ENCODE measurements around the gene ELOVL1. TPM values are rescaled to one million over a fixed set of nuclear protein-coding genes. Genes with fewer than 3 reads are reported as not detected.

ELOVL1 gene
- total RNA-seq, 1 experiment from 2014 or later = 61.3 TPM

DNA sequence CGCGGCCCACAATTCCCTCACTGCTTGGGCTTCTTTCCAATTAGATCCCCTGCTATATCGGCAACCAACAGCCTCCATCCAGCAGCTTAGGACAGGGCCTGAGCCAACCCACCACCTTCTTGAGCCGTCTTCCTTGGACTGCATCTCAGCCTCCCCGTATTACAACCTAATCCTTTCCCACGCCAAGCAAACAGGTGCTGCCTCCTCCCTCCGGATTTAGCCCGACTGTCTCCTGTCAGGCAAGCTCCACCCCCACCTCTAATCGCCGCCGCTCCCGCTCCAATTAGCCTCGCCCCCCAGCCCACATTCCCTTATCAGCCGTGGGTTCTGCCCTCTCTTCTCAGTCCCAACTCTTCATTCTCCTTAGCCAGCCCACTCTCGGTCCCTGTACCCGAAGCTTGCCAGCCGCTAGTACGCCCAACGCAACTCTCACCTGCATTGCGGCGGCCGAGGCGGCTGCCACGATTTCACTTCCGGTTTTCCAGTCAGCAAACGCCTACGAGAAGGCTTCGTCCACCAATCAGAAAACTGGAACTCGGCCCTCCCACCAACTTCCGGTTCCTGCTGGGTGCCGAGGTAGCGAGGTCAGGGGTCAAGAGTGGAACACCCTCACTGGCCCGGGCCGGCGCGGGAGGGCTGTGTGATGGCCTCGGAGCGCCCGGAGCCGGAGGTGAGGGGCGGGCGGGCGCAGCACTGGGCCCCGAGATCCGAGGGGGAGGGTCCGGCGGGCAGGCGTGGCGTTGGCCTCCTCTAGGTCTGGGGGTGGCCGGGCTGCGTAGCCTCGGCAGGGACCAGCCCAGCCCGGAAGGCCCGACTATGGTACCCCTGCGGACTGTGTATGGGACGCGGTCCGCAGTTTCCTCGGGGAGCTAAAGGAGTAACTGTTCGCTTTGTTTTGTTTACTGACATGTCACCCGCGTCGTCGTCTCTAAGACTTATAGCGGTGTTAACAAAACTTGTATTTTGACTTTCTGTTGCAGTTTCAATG, 21.8 kb upstream of the ELOVL1 start, which contains the start of the genes MED8 and SZT2:
Gene MED8 (minus strand): TSS at position 475 of the 988 bp plus-strand sequence. CDS start 36 bp downstream, at position 439.
Gene SZT2 (plus strand): TSS at position 574 of the 988 bp plus-strand sequence. CDS start 70 bp downstream, at position 644.
- peak; percentile 98 for DNase-seq
- no peaks in the 10 kb centered on the region for H3K27me3 ChIP-seq (ENCODE audit: control insufficient read depth, insufficient read depth, low read length)
- H3K4me3 ChIP-seq (ENCODE audit: insufficient read depth, low read depth, low read length) = peak within 1 kb of the TSS; percentile 81
- H3K36me3 ChIP-seq (replicated peaks; ENCODE audit: control insufficient read depth, insufficient read depth, low read length) = peaks cover 27% of the 10 kb centered on the region

DNA sequence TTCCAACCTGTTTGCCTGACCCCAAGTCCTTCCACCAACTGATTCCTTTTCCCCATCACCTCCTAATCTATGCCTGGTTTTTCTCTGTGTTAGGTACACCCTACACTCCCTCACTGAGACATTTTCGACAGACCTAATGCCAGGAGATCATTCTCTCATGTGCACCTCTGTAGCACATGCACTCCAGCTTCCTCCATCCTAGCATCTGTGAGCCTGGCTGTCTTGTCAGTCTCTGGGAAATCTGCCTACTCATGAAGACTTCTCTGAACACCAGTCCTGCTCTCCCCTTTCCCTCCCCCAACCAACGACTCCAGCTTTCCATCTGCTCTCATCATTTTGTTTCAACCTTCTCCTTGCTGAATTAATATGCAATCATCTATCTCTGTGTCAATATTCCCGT, 20.8 kb upstream of the ELOVL1 start:
- no peak for DNase-seq
- no peaks in the 10 kb centered on the region for H3K27me3 ChIP-seq (ENCODE audit: control insufficient read depth, insufficient read depth, low read length)
- H3K36me3 ChIP-seq (replicated peaks; ENCODE audit: control insufficient read depth, insufficient read depth, low read length) = peaks cover 34% of the 10 kb centered on the region
- peak overlapping the region; percentile 81 for H3K4me3 ChIP-seq (ENCODE audit: insufficient read depth, low read depth, low read length)

- Histone ChIP-seq H3K27me3 (ENCODE audit: control insufficient read depth, insufficient read depth, low read length) (no peaks in the 10 kb centered on the region), H3K36me3 (replicated peaks; ENCODE audit: control insufficient read depth, insufficient read depth, low read length) (peaks cover 37% of the 10 kb centered on the region), H3K4me3 (ENCODE audit: insufficient read depth, low read depth, low read length) (no peak overlapping the region)
- no peak for DNase-seq
Measured at GRCh38 chr1:43387976-43388599, 20.3 kb upstream of the ELOVL1 start.

- H3K27me3 ChIP-seq (ENCODE audit: control insufficient read depth, insufficient read depth, low read length) = no peaks in the 10 kb centered on the region
- peaks cover 37% of the 10 kb centered on the region for H3K36me3 ChIP-seq (replicated peaks; ENCODE audit: control insufficient read depth, insufficient read depth, low read length)
- no peak for DNase-seq
- no peak overlapping the region for H3K4me3 ChIP-seq (ENCODE audit: insufficient read depth, low read depth, low read length)
Measured at GRCh38 chr1:43386676-43387075, 18.9 kb upstream of the ELOVL1 start.

- no peak overlapping the region for H3K4me3 ChIP-seq (ENCODE audit: insufficient read depth, low read depth, low read length)
- peaks cover 37% of the 10 kb centered on the region for H3K36me3 ChIP-seq (replicated peaks; ENCODE audit: control insufficient read depth, insufficient read depth, low read length)
- no peak for DNase-seq
- no peaks in the 10 kb centered on the region for H3K27me3 ChIP-seq (ENCODE audit: control insufficient read depth, insufficient read depth, low read length)
Measured at GRCh38 chr1:43383449-43383848, 15.6 kb upstream of the ELOVL1 start.

DNA sequence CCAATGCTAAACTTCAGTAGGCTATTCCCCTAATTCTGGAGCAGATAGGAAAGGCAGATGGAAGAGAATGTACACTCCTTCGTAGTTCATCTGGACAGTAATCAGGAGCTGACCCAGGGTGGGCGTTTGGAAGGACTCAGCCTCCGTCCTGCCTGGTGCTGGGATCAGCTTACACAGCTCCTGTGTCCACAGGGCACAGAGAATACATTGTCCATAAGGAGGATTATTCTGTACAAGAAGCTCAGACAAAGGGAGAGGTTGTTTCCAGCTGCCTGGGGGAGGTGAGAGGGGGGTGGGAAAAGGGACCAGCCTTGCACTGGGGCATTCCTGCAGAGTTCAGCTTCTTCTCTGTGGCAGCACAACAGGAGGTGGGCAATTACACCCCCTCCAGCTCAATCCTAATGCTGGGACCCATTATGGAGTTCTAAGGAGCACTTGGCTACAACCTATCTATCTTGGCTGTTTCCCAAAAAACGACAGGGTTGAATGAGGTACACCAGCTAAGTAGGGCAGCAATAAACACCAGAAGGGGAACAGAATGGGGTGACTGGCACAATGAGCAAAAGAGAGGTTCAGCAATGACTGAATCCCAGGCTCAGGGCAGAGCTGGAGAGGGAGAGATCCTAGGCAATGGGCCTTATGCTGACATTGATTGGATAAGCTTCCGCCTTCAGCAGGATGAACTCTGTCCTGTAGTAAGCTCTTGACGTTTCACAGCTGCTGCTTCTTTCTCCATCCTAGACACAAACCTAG, 14.4 kb upstream of the ELOVL1 start:
- no peak for DNase-seq

DNA sequence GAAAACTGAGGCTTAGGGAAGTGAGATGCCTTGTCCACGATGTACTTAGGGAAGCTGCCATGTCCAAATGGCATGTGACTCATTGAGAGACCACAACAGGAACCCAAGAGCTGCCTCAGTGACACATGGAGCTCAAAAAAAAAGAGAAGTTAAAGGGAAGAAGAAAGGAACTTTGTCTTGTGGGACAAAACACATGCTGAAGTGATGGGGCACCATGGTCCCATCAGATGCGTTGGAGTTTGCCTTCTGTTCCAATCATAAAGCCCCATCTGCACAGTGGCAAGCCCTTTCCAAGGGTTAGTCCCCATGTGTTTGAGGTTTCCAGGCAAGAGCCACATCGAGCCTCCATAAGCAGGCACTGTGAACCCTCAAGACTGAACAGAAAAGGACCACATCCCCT, 13.8 kb upstream of the ELOVL1 start:
- H3K4me3 ChIP-seq (ENCODE audit: insufficient read depth, low read depth, low read length) = no peak overlapping the region
- no peaks in the 10 kb centered on the region for H3K27me3 ChIP-seq (ENCODE audit: control insufficient read depth, insufficient read depth, low read length)
- no peak for DNase-seq
- peaks cover 29% of the 10 kb centered on the region for H3K36me3 ChIP-seq (replicated peaks; ENCODE audit: control insufficient read depth, insufficient read depth, low read length)

More for the DNA sequence above, 14.4 kb upstream of the ELOVL1 start:
- Histone ChIP-seq H3K36me3 (replicated peaks; ENCODE audit: control insufficient read depth, insufficient read depth, low read length) (peaks cover 33% of the 10 kb centered on the region), H3K4me3 (ENCODE audit: insufficient read depth, low read depth, low read length) (no peak overlapping the region), H3K27me3 (ENCODE audit: control insufficient read depth, insufficient read depth, low read length) (no peaks in the 10 kb centered on the region)

- Histone ChIP-seq H3K27me3 (ENCODE audit: control insufficient read depth, insufficient read depth, low read length) (no peaks in the 10 kb centered on the region), H3K36me3 (replicated peaks; ENCODE audit: control insufficient read depth, insufficient read depth, low read length) (peaks cover 9% of the 10 kb centered on the region), H3K4me3 (ENCODE audit: insufficient read depth, low read depth, low read length) (no peak overlapping the region)
- DNase-seq = no peak
Measured at GRCh38 chr1:43379476-43379875, 11.7 kb upstream of the ELOVL1 start.

DNA sequence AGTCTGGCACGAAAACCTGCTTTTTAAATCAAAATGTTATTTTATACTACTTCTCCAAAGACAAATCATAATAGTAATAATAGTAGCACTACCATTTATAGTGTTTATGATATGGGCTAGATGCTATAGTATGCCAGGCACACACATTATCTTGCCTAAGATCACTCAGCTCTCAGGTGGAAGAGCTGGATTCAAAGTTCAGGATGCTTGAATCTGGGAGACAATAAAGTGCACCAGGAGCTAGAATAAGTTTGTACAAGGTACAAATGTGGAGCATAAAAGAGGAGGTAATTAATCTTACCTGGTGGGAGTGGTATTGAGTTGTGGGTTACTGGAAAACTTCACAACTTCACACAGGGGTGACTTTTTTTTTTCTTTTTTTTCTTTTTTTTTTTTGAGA, 10.0 kb upstream of the ELOVL1 start:
- H3K27me3 ChIP-seq (ENCODE audit: control insufficient read depth, insufficient read depth, low read length) = no peaks in the 10 kb centered on the region
- no peaks in the 10 kb centered on the region for H3K36me3 ChIP-seq (replicated peaks; ENCODE audit: control insufficient read depth, insufficient read depth, low read length)
- no peak overlapping the region for H3K4me3 ChIP-seq (ENCODE audit: insufficient read depth, low read depth, low read length)
- DNase-seq = no peak

GRCh38 chr1:43376723-43377235, 9.0 kb upstream of the ELOVL1 start:
- no peak for DNase-seq
- H3K4me3 ChIP-seq (ENCODE audit: insufficient read depth, low read depth, low read length) = no peak overlapping the region
- no peaks in the 10 kb centered on the region for H3K36me3 ChIP-seq (replicated peaks; ENCODE audit: control insufficient read depth, insufficient read depth, low read length)
- no peaks in the 10 kb centered on the region for H3K27me3 ChIP-seq (ENCODE audit: control insufficient read depth, insufficient read depth, low read length)

- H3K27me3 ChIP-seq (ENCODE audit: control insufficient read depth, insufficient read depth, low read length) = no peaks in the 10 kb centered on the region
- H3K36me3 ChIP-seq (replicated peaks; ENCODE audit: control insufficient read depth, insufficient read depth, low read length) = no peaks in the 10 kb centered on the region
- no peak overlapping the region for H3K4me3 ChIP-seq (ENCODE audit: insufficient read depth, low read depth, low read length)
- DNase-seq = no peak
Measured at GRCh38 chr1:43373066-43373940, 5.5 kb upstream of the ELOVL1 start.

GRCh38 chr1:43372172-43372571, 4.4 kb upstream of the ELOVL1 start:
- Histone ChIP-seq H3K27me3 (ENCODE audit: control insufficient read depth, insufficient read depth, low read length) (no peaks in the 10 kb centered on the region), H3K4me3 (ENCODE audit: insufficient read depth, low read depth, low read length) (no peak overlapping the region), H3K36me3 (replicated peaks; ENCODE audit: control insufficient read depth, insufficient read depth, low read length) (no peaks in the 10 kb centered on the region)
- DNase-seq = no peak

DNA sequence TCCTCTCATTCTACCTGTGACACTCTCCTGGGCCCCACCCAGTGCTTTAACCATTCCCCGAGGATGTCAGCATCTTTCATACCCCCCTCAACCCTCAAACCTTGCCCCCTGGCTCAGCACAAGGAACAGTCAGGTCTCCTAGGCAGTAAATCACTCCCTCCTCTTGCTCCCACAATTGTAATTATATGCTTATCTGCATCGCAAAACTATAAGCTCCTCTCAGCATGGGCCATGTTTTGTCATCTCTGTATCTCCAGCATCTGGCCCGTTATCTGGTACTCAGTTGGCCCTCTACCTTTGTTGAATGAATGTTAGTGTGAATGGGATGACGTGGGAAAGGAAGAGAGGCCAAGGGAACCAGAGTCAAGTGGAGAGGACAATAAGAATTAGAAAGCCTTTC, 2.8 kb upstream of the ELOVL1 start:
- Histone ChIP-seq H3K36me3 (replicated peaks; ENCODE audit: control insufficient read depth, insufficient read depth, low read length) (no peaks in the 10 kb centered on the region; the same call in 1 of the 2 replicates), H3K4me3 (ENCODE audit: insufficient read depth, low read depth, low read length) (no peak overlapping the region), H3K27me3 (ENCODE audit: control insufficient read depth, insufficient read depth, low read length) (no peaks in the 10 kb centered on the region)
- no peak for DNase-seq

All from H7 (cell line).